ENCODE results near the gene TRIM10.

Gene TRIM10

DNA sequence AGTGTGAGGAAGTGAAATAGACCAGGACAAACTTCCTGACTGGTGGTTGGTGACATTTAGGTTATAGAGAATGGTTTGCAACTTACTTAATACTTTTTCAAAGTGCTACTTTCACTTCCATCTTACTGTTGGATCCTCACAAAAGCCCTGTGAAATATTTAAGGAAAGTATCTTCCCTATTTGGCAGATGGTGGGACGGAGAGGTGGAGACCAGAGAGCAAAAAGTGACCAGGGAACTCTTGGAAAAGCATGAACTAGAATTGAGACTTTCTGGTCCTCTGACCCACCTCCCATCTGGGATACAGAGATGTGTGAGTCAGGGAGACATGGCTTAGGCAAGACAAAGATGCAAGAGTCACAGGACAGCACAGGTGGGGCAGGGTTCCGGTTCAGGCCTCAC, 3.0 kb downstream of the TRIM10 start (continued):
- TF ChIP-seq YY1 (tag by site-specific recombination; IDR thresholded peaks at IDR 0.05) (no peak), ZNF423 (tag by site-specific recombination; IDR thresholded peaks at IDR 0.05) (no peak), ZNF324 (tag by site-specific recombination; IDR thresholded peaks at IDR 0.05) (no peak)

DNA sequence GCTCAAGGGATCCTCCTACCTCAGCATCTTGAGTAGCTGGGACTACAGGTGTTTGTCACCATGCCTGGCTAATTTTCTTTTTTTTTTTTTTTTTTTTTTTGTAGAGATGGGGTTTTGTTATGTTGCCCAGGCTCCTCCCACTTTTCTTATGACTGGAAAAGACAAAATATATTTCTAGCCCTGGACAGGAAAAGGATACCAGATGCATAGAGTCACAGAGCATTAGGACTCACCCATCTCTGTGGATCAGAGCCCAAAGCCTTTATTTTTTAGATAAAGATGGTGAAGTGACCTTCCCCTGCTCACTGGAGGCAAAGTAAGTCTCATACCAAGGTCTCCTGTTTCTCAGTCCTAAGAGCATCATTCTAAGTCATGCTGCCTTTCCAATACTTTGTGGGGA, 3.4 kb downstream of the TRIM10 start:
- Histone ChIP-seq H3K4me3 (ENCODE audit: low read depth, low read length) (no peak overlapping the region), H3K36me3 (ENCODE audit: control insufficient read depth in 2 of 2, insufficient read depth in 1 of 2, low read length in 2 of 2) (no peaks in the 10 kb centered on the region), H3K4me1 (ENCODE audit: control insufficient read depth, insufficient read depth, low read length) (peaks cover 27% of the 10 kb centered on the region), H3K27ac (ENCODE audit: extremely low read depth, low read depth, low read length) (no peak overlapping the region), H3K9me3 (ENCODE audit: control insufficient read depth, insufficient read depth, low read depth, low read length) (no peaks in the 10 kb centered on the region)
- TF ChIP-seq GLI4 (tag by site-specific recombination; IDR thresholded peaks at IDR 0.05) (no peak), ZNF416 (tag by site-specific recombination; IDR thresholded peaks at IDR 0.05) (no peak), ZFP41 (tag by site-specific recombination; IDR thresholded peaks at IDR 0.05; ENCODE audit: borderline replicate concordance) (no peak), OSR2 (tag by site-specific recombination; IDR thresholded peaks at IDR 0.05) (no peak), ZNF549 (tag by site-specific recombination; IDR thresholded peaks at IDR 0.05) (no peak), ZNF2 (tag by site-specific recombination; IDR thresholded peaks at IDR 0.05) (no peak), ZNF510 (tag by site-specific recombination; IDR thresholded peaks at IDR 0.05; ENCODE audit: insufficient replicate concordance) (no peak), ZNF701 (tag by site-specific recombination; IDR thresholded peaks at IDR 0.05) (no peak), KLF7 (tag by site-specific recombination; IDR thresholded peaks at IDR 0.05; ENCODE audit: borderline replicate concordance) (no peak), ZSCAN4 (tag by site-specific recombination; IDR thresholded peaks at IDR 0.05) (no peak), KLF10 (tag by site-specific recombination; IDR thresholded peaks at IDR 0.05) (no peak), ZNF558 (tag by site-specific recombination; IDR thresholded peaks at IDR 0.05) (no peak), BCL11A (tag by site-specific recombination; IDR thresholded peaks at IDR 0.05; ENCODE audit: low read depth) (no peak), CTCF (tag by site-specific recombination; IDR thresholded peaks at IDR 0.05) (no peak)
- TF ChIP-seq, protein P1, sequence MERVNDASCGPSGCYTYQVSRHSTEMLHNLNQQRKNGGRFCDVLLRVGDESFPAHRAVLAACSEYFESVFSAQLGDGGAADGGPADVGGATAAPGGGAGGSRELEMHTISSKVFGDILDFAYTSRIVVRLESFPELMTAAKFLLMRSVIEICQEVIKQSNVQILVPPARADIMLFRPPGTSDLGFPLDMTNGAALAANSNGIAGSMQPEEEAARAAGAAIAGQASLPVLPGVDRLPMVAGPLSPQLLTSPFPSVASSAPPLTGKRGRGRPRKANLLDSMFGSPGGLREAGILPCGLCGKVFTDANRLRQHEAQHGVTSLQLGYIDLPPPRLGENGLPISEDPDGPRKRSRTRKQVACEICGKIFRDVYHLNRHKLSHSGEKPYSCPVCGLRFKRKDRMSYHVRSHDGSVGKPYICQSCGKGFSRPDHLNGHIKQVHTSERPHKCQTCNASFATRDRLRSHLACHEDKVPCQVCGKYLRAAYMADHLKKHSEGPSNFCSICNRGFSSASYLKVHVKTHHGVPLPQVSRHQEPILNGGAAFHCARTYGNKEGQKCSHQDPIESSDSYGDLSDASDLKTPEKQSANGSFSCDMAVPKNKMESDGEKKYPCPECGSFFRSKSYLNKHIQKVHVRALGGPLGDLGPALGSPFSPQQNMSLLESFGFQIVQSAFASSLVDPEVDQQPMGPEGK (tag by site-specific recombination; IDR thresholded peaks at IDR 0.05): no peak
- TF ChIP-seq, protein P2, sequence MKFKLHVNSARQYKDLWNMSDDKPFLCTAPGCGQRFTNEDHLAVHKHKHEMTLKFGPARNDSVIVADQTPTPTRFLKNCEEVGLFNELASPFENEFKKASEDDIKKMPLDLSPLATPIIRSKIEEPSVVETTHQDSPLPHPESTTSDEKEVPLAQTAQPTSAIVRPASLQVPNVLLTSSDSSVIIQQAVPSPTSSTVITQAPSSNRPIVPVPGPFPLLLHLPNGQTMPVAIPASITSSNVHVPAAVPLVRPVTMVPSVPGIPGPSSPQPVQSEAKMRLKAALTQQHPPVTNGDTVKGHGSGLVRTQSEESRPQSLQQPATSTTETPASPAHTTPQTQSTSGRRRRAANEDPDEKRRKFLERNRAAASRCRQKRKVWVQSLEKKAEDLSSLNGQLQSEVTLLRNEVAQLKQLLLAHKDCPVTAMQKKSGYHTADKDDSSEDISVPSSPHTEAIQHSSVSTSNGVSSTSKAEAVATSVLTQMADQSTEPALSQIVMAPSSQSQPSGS (tag by site-specific recombination; IDR thresholded peaks at IDR 0.05; ENCODE audit: low read depth): no peak
- ChIA-PET POLR2A (interaction anchor here (0.8 kb wide), 1 partner anchor 10 kb away, joined by 8 read pairs; no protein-coding TSS in a partner anchor), CTCF (interaction anchor here (1.0 to 1.6 kb wide), 3 partner anchors 26 to 55 kb away, joined by 3 to 6 read pairs (median 3); no protein-coding TSS in a partner anchor)
